GM19099 (cell line): ENCODE measurements around the gene COPZ1.

Experiments used
- POLR2A ChIP-seq: IDR thresholded peaks from 3 replicates; pipeline ENCODE4 v1.6.1; 2011; ENCODE audit warnings: low read depth; ENCODE audit not compliant: insufficient read length; ENCODE audit errors: extremely low read depth

The COPZ1 gene

GRCh38 chr12:54390668-54391551 is 66.0 kb downstream of the COPZ1 start:
- TF ChIP-seq POLR2A, result no peak

GRCh38 chr12:54392485-54393206 is 67.7 kb downstream of the COPZ1 start:
- no peak for TF ChIP-seq POLR2A

- TF ChIP-seq POLR2A, result no peak
Observed at GRCh38 chr12:54393207-54393609, 68.3 kb downstream of the COPZ1 start.

- TF ChIP-seq POLR2A, result no peak
Observed at GRCh38 chr12:54393743-54394142, 68.8 kb downstream of the COPZ1 start.

- TF ChIP-seq POLR2A, result no peak
Observed at GRCh38 chr12:54394281-54394719, 69.4 kb downstream of the COPZ1 start.

GRCh38 chr12:54394986-54395385 is 70.1 kb downstream of the COPZ1 start:
- no peak for TF ChIP-seq POLR2A

GRCh38 chr12:54395545-54395944 is 70.6 kb downstream of the COPZ1 start:
- no peak for TF ChIP-seq POLR2A

DNA sequence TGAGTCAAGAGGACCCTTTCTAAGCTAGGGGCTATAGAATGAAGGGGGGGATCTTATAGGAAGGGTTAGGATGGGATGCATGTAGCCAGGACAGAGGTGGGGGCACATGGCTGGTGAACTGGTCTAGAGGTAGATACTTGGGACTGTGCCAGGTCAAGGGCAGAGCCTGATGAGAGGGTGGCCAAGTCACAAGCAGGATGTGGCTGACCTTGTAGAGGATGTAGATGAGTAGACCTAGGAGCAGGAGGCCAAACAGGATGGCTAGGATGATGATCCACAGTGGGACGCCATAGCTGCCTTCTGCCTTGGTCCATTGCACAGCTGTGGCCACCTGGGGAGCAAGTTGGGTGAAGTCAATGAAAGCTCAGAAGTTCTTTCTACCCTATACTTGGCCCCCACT is 72.2 kb downstream of the COPZ1 start:
- no peak for TF ChIP-seq POLR2A

DNA sequence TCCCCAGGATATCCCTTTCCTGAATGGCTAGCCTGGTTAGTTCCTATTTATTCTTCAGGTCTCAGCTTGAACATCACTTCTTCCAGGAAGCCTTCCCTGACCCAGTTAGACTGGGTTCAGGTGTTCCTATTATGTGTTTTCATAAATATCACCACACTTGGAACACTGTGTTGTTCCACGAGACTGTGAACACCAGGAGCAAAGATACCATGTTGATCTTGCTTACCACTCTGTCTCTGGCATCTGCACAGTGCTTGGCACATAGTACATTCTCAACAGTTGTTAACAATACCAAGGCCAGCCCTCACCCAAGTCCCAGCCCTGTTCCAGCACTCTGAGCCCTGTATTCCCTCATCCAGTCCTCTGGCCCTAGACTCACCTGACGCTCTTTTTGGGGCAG is 73.3 kb downstream of the COPZ1 start:
- TF ChIP-seq POLR2A, result no peak

DNA sequence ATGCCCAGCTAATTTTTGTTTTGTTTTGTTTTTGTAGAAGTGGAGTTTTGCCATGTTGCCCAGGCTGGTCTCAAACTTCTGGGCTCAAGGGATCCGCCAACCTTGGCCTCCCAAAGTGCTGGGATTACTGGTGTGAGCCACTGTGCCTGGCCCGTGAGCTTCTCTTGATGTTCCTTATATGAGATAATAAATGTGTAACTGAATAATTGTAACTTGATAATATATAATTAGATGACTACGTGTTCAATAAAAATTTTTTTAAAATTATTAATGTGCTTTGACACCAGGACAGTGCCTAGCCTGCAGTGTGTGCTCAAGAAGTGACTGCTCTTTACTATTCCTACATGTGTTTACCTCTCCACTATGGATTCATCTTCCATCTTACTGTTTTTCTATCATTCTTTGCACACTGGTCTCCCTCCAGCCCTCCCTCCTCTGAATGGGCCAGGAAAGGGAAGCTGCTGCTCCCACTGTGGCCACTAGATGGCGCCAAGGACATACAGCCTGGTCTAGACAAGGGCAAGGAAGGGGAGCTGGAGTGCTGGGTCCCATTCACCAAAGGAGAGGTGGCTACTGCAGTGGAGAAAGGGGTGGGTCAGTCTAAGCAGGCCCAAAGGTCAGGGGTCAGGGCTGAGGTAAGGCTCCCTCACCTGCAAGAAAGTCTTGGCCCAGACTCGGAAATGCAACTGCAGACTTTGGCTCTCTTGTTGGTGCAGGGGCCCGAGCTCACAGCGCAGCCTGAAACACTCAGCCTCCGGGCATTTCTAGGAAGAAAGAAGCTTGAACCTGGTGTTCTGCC is 74.3 kb downstream of the COPZ1 start:
- TF ChIP-seq POLR2A, result no peak

DNA sequence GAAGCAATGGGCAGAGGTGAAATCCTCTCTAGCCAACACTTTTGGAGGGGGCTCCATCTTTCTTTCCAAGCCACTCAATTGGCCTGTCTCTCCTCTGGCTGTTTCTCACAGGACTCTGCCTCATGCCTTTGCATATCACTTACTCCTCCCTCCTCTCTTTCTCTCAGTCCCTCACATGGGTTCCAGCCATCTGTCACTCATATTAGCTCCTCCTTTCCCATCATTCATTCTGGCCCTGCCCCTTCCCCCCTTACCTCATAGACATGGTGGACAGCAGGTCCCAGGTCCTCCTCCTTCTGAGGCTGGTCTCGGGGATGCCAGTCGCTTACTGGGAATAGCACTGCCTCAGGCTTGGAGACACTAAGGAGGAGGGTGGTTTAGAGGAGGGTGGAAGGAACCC is 76.2 kb downstream of the COPZ1 start:
- TF ChIP-seq POLR2A, result no peak
